HG02610 (cell line): Measurements from ENCODE around the gene CUTC.
A peak's percentile ranks its signal among the peaks of the same experiment; 100 is the strongest.
"Not testable (repeated sequence)": the region's sequence is repeated elsewhere in the genome, so short reads cannot be mapped to it uniquely, and the experiment has no call there.

Experiments used
- ATAC-seq: cut with Tn5 transposase; IDR thresholded peaks from one replicate; pipeline ENCODE4 v1.9.1; 2021; ENCODE audit warnings: mild to moderate bottlenecking, moderate library complexity; ENCODE audit not compliant: unreplicated experiment

The CUTC gene

DNA sequence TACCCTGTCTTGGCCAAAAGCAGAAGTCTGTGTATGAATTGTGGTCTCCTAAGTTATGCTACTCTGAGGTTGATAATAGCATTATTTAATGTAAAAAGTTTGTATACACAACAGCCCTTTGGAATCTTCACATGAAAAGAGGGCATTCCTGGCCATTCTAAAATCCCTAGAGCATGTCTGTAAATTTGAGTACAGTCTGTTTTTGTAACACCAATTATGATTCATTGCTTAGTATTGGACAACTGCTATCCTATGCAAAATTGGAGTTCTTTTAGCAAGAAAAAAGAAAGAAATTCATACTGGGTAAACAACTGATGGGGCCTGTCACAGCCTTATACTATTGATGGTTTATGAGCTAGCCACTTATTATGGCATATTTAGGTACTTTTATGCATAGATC, 10.2 kb downstream of the CUTC start:
- ATAC-seq = no peak

GRCh38 chr10:99742701-99743100, 10.7 kb downstream of the CUTC start:
- ATAC-seq = no peak

GRCh38 chr10:99743841-99744240, 11.8 kb downstream of the CUTC start:
- ATAC-seq = no peak

- not testable (repeated sequence) for ATAC-seq
These were observed 14.1 kb downstream of the CUTC start for GRCh38 chr10:99746166-99746565.

DNA sequence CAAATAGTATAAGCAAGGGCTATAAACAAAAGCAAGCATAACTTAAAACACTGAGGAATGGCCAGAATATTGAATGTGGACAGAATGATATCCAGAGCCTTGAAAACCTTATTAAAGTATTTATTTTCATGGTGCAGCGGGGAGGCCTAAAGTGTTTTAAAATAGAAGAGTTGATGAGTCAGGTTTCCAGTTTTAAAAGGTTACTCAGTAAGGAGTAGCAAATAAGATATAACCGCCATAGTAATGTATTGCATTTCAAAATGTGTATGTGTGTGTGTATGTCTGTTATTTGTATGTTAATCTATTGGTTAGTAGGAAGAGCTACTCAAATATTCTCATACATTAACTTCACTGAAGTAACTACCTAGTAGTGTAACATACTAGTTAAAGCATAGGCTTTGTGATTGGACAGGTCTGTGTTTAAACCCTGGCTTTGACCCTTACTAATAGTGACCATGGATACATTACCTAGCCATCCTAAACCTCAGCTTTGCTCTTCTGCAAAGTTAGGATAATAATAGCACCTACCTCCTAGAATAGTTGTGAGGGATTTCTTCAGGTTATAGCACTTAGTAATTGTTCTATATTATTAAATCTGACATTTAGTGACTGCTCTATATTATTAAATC, 16.9 kb downstream of the CUTC start:
- no peak for ATAC-seq

GRCh38 chr10:99750641-99751040, 18.6 kb downstream of the CUTC start:
- ATAC-seq = no peak

GRCh38 chr10:99754670-99755069, 22.6 kb downstream of the CUTC start:
- no peak for ATAC-seq

DNA sequence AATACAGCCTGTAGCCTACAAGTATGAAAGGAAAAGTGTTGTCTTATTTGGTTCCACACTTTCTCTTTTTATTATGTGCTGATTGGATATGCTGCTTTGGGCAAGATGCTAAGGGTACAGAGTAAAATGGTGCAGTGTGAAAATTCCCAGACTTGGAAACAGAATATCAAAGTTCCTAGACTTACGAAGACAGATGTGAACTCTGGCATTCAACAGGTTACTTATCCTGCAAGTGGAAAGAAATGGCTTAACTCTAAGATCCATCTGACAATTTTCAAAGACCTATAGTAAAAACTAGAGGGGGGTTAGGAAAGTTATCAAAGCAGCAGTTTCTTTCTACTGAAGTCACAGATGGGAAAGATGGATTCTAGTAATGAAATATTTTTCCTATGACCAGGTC, 24.1 kb downstream of the CUTC start:
- ATAC-seq = no peak

GRCh38 chr10:99758211-99758891, 26.3 kb downstream of the CUTC start:
- ATAC-seq = no peak

DNA sequence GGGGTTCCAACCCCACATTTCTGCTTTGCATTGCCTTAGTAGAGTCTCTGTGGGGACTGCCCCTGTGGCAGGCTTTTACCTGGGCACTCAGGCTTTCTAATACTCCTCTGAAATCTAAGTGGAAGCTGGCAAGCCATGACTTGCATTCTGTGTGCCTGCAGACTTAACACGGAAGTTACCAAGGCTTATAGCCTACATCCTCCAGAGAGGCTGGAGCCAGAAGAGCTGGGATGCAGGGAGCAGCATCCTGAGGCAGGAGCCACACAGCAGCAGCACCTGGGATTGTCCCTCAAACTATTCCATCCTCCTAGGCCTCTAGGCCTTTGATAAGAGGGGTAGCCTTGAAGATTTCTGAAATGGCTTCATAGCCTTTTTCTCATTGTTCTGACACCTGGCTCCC, 28.3 kb downstream of the CUTC start:
- no peak for ATAC-seq

DNA sequence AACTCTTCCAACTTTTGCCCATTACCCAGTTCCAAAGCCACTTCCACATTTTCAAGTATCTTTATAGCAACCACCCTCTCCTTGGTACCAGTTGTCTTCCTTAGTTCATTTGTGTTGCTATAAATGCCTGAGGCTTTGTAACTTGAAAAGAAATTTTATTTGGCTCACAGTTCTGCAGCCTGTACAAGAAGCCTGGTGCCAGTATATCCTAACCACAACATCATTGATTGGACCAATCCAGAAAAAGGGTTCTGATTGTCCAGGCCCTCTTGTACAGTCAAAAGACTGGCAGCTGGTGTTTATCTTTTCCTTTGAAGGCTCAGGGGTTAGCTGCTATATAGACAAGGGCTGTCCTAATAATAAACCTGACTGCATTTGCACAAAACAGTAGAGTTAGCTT, 29.3 kb downstream of the CUTC start:
- no peak for ATAC-seq

DNA sequence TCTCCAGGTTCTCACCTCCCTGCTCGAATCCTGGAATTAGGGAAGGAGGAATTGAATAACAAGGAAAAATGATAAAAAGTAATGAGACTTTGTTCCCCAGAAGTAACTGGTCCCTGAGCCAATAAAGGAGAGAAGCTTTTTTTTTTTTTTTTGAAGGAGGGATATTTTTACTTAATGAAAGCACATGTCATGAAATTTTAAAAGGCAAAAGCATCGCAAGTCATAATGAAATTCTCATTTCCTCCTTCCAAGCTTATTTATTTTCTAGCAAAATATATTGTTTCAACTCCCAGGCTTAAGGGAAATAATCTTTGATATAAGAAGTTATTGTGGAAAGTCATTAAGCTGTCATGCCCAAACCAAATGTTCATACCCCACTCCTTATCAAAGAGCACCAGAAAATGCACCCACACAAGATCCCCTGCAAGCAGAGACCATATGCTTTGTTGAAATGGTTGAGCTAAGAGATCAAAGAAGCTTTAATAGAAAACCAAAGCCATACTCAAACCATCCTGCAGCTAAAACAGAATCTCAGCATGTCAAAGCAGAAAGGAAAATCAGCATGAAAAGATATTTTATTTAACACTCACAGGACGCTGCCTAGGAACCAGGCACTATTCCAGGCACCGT, 33.8 kb downstream of the CUTC start:
- ATAC-seq = no peak

DNA sequence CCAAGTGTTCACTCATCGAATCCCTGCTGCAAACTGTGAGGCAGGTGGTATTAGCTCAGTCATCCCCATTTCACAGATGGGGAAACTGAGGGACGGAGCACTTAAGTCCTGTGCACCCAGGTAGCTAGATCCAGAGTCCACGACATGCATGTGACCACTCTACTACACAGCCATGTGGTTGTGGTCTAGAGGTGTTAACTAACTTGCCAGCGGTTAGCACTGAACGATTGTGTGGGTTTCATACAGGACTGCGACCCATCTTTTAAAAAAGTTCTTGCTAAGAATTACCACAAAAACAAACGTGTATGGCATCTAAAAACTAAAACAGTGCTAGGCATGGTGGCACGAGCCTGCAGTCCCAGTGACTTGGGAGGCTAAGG, 34.3 kb downstream of the CUTC start:
- ATAC-seq = peak; percentile 87

GRCh38 chr10:99767901-99768300, 35.9 kb downstream of the CUTC start:
- no peak for ATAC-seq

DNA sequence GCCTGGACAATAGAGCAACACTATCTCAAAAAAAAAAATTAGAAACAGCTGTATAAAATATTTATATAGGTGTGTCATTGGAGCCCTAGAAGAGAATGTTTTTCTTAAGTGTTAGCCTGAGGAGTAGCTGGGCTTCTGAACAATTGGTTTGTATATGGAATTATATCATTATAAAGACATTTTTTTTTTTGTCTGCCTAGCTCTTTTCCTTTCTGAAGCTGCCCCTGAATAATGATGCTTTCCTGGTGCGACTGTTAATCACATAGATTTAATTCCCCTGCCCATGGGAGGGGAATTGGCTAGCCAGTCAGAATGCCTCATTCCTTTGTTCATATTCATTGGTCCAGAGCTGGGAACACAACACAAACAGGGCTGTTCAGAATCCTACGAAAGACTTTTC, 36.5 kb downstream of the CUTC start:
- ATAC-seq = no peak

GRCh38 chr10:99769706-99770105, 37.7 kb downstream of the CUTC start:
- ATAC-seq = no peak

DNA sequence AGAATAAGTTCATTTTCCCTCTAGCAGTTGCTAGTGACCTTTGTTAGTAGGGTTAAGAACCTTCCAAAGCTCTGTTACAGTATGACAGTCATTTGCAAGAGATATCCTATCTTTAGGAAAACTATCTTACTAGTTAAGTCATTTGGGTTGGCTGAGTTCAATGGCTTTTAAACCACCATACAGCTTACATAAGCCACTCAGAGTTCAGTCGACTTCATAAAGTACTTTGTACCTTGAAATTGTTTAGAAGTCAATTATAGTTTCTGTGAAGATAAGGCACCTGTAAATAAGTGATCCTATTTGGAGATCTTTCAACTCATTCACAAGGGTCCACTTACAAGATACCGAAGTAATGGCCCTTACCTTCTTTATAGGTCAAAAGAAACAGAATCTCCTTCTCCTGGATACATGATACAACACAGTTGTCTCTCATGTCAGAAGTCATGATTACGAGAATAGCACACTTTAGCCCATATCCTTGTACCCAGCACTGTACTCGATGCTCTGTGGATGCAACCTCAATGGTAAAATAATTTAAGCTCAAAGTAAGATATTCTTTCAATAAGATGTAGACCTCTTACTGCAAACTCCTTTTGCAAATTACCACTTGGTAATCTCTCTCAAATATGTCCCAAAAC, 38.5 kb downstream of the CUTC start:
- no peak for ATAC-seq

GRCh38 chr10:99775850-99776249, 43.8 kb downstream of the CUTC start:
- no peak for ATAC-seq

GRCh38 chr10:99777918-99778714, 46.1 kb downstream of the CUTC start:
- no peak for ATAC-seq

- ATAC-seq = no peak
These were observed 47.3 kb downstream of the CUTC start for GRCh38 chr10:99779335-99779734.

- ATAC-seq = no peak
These were observed 49.8 kb downstream of the CUTC start for GRCh38 chr10:99781734-99782429.
